KOPT-K1 (cell line): ENCODE measurements around the gene IL20.
"Not testable (repeated sequence)": the region's sequence is repeated elsewhere in the genome, so short reads cannot be mapped to it uniquely, and the experiment has no call there.

Experiments
- H3K27ac ChIP-seq: fragments of 200-600 bp; sonication (generic); 2 replicates; pipeline ENCODE4 v1.5.1; 2016; ENCODE audit warnings: antibody characterized with exemption, mild to moderate bottlenecking, low read depth, low read length; ENCODE audit not compliant: poor library complexity, severe bottlenecking
- H3K36me3 ChIP-seq: fragments of 200-600 bp; sonication (generic); 2 replicates; pipeline ENCODE4 v1.5.1; 2017; ENCODE audit warnings: antibody characterized with exemption, mild to moderate bottlenecking, low read length, moderate library complexity; ENCODE audit not compliant: insufficient read depth
- H3K9me3 ChIP-seq: fragments of 200-600 bp; sonication (generic); 2 replicates; pipeline ENCODE4 v1.5.1; 2017; ENCODE audit warnings: antibody characterized with exemption, low read length, mild to moderate bottlenecking; ENCODE audit not compliant: insufficient read depth, poor library complexity, severe bottlenecking

The IL20 gene

GRCh38 chr1:206834711-206835110 lies 30.7 kb upstream of the IL20 start:
- H3K9me3 ChIP-seq = no peaks in the 10 kb centered on the region
- no peak overlapping the region for H3K27ac ChIP-seq
- no peaks in the 10 kb centered on the region for H3K36me3 ChIP-seq

DNA sequence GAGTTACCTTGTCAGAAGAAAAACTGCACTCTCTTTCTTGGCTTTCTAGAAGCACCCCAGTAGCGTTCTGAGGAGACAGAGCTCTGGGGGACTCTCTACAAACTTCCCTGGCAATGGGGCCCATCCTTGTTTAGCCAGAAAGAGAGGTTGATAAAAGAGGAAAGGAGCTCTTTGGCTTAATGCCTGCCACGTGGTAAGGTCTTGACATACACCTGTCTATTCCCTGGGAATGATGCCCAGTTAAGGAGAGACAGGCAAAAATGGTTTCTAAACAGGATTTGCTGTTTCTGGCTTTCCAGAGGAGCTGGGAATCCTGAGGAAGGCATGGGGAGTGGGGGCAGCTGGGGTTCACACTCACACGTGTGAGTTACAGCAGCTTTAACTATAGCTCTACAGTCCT lies 30.2 kb upstream of the IL20 start:
- Histone ChIP-seq H3K27ac (no peak overlapping the region), H3K9me3 (no peaks in the 10 kb centered on the region), H3K36me3 (no peaks in the 10 kb centered on the region)

GRCh38 chr1:206836111-206836510 lies 29.3 kb upstream of the IL20 start:
- H3K36me3 ChIP-seq = no peaks in the 10 kb centered on the region
- no peaks in the 10 kb centered on the region for H3K9me3 ChIP-seq
- H3K27ac ChIP-seq = no peak overlapping the region

- H3K9me3 ChIP-seq = no peaks in the 10 kb centered on the region
- H3K27ac ChIP-seq = no peak overlapping the region
Observed at GRCh38 chr1:206839006-206839560, 26.3 kb upstream of the IL20 start.

DNA sequence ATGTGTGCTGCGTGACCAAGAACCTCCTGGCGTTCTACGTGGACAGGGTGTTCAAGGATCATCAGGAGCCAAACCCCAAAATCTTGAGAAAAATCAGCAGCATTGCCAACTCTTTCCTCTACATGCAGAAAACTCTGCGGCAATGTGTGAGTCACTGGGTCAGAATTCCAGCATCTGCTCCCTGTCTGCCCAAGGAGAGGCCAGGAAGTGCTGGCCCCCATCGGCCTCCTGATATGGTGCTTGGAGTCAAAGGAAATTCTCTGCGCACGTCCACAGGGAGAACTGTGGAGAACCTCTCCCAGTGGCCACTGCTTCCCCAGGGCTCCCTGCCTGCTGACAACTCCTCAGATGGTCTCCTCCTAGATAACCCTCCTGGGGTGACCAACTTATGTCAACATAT lies 25.6 kb upstream of the IL20 start:
- no peak overlapping the region for H3K27ac ChIP-seq
- no peaks in the 10 kb centered on the region for H3K9me3 ChIP-seq
- no peaks in the 10 kb centered on the region for H3K36me3 ChIP-seq

More at GRCh38 chr1:206839006-206839560, 26.3 kb upstream of the IL20 start:
- H3K36me3 ChIP-seq = no peaks in the 10 kb centered on the region

GRCh38 chr1:206841609-206842323 lies 23.7 kb upstream of the IL20 start:
- no peaks in the 10 kb centered on the region for H3K36me3 ChIP-seq
- no peak overlapping the region for H3K27ac ChIP-seq
- no peaks in the 10 kb centered on the region for H3K9me3 ChIP-seq

DNA sequence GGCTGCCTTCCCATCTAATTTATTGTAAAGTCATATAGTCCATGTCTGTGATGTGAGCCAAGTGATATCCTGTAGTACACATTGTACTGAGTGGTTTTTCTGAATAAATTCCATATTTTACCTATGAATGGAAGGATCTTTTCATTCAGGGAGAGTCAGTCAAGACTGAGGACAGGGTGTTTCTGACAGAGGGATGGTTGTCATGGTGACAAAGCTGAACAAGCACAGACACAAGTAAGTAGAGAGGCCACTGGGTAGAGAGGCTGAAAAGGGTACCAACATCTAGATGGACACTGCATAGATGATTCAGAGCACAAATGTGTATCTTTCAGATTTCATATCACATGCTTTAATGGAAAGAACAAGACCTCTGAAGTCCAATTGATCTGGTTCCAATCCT lies 22.6 kb upstream of the IL20 start:
- Histone ChIP-seq H3K27ac (no peak overlapping the region), H3K9me3 (no peaks in the 10 kb centered on the region), H3K36me3 (no peaks in the 10 kb centered on the region)

GRCh38 chr1:206843626-206844025 lies 21.8 kb upstream of the IL20 start:
- no peaks in the 10 kb centered on the region for H3K9me3 ChIP-seq
- no peaks in the 10 kb centered on the region for H3K36me3 ChIP-seq

DNA sequence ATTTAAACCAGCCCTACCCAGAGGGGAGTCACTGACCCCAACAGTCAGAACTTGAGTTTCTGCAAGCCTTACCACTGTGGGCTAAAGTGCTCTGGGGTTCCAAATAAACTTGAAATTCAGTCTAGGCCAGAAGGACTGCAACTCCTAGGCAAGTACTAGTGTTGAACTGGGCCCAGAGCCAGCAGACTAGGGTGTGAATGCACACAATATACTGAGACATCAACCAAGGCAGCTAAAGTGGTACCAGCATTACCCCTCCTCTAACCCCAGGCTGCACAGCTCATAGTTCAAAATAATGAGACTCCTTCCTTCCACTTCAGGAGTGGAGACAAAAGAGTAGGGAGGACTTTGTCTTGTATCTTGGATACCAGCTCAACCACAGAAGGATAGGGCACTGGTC lies 18.9 kb upstream of the IL20 start:
- H3K36me3 ChIP-seq = no peaks in the 10 kb centered on the region

More at GRCh38 chr1:206843626-206844025, 21.8 kb upstream of the IL20 start:
- no peak overlapping the region for H3K27ac ChIP-seq

GRCh38 chr1:206847337-206847834 lies 18.0 kb upstream of the IL20 start:
- H3K36me3 ChIP-seq = no peaks in the 10 kb centered on the region
- no peaks in the 10 kb centered on the region for H3K9me3 ChIP-seq
- no peak overlapping the region for H3K27ac ChIP-seq

More for the DNA sequence above, 18.9 kb upstream of the IL20 start:
- Histone ChIP-seq H3K27ac (no peak overlapping the region), H3K9me3 (no peaks in the 10 kb centered on the region)

DNA sequence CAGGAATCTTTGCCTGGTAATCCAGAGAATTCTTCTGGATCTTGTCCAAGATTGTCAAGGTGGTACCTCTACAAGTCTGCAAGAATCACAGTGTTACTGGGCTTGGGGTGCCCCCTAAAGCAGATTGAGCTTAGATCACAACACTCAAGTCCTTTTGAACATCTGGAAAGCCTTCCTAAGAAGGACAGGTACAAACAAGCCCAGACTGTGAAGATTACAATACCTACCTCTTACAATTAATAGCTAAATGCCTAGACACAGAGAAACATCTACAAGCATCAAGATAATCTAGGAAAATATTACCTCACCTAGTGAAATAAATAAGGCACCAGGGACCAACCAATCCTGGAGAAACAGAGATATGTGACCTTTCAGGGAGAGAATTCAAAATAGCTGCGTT lies 17.5 kb upstream of the IL20 start:
- Histone ChIP-seq H3K36me3 (no peaks in the 10 kb centered on the region), H3K9me3 (no peaks in the 10 kb centered on the region), H3K27ac (no peak overlapping the region)

DNA sequence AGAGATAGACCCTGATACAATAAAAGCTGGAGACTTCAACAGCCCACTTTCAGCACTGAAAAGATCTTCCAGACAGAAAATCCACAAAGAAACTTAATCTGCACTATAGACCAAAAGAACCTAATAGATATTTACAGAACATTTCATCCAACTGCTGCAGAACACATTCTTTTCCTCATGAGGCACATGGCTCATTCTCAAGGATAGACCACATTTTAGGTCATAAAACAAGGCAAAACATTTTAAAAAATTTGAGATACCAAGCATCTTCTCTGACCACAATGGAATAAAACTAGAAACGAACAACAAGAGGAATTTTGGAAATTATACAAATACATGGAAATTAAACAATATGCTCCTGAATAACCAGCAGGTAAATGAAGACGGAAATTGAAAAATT lies 15.0 kb upstream of the IL20 start:
- Histone ChIP-seq H3K27ac (no peak overlapping the region), H3K9me3 (no peaks in the 10 kb centered on the region), H3K36me3 (no peaks in the 10 kb centered on the region)

GRCh38 chr1:206851341-206852010 lies 13.9 kb upstream of the IL20 start:
- Histone ChIP-seq H3K27ac (no peak overlapping the region), H3K9me3 (no peaks in the 10 kb centered on the region), H3K36me3 (no peaks in the 10 kb centered on the region)

GRCh38 chr1:206852662-206853061 lies 12.8 kb upstream of the IL20 start:
- not testable (repeated sequence) for H3K9me3 ChIP-seq, H3K36me3 ChIP-seq

GRCh38 chr1:206853696-206854095 lies 11.7 kb upstream of the IL20 start:
- not testable (repeated sequence) for H3K27ac ChIP-seq, H3K36me3 ChIP-seq, H3K9me3 ChIP-seq

More at GRCh38 chr1:206852662-206853061, 12.8 kb upstream of the IL20 start:
- not testable (repeated sequence) for H3K27ac ChIP-seq
